Right lobe of liver (tissue), 6 donors: ENCODE data around the gene MPC1L. TPM values are rescaled to one million over a fixed set of nuclear protein-coding genes. Genes with fewer than 3 reads are reported as not detected.

Source experiments
- ATAC-seq, 4 donors: fragments of 200-7000 bp; cut with Tn5 transposase; one replicate each; pipeline ENCODE4 v1.9.1; 2020; ENCODE audit warnings: mild to moderate bottlenecking in 4 of 4, moderate library complexity in 4 of 4
- DNase-seq, 3 donors: peaks; one replicate each; pipeline ENCODE4 v3.0.0-alpha.2; 2020
- H3K27ac ChIP-seq, 3 donors: fragments of 200-600 bp; one replicate each; pipeline ENCODE4 v1.8.0; 2022
- H3K27me3 ChIP-seq, 2 donors: fragments of 200-600 bp; one replicate each; pipeline ENCODE4 v1.8.0; 2022
- H3K36me3 ChIP-seq, 4 donors: fragments of 200-600 bp; sonication (generic) in 1 of 4; one replicate each; pipeline versions ENCODE4 v1.5.1 to v1.8.0; 2017 to 2022; ENCODE audit warnings: control low read depth in 1 of 4
- H3K4me1 ChIP-seq, 4 donors: fragments of 200-600 bp; sonication (generic) in 1 of 4; one replicate each; pipeline versions ENCODE4 v1.5.1 to v1.8.0; 2017 to 2022; ENCODE audit warnings: control low read depth in 1 of 4
- H3K4me3 ChIP-seq, 3 donors: fragments of 200-600 bp; one replicate each; pipeline ENCODE4 v1.8.0; 2022
- H3K9me3 ChIP-seq, 4 donors: fragments of 200-600 bp; sonication (generic) in 1 of 4; one replicate each; pipeline versions ENCODE4 v1.5.1 to v1.8.0; 2017 to 2022; ENCODE audit warnings: control low read depth in 1 of 4
- POLR2A ChIP-seq: fragments of 450-650 bp; IDR thresholded peaks from one replicate; pipeline ENCODE4 v1.6.1; 2017; ENCODE audit warnings: antibody characterized with exemption, mild to moderate bottlenecking
- whole genome bisulfite sequencing: methylation state at CpG from one replicate; pipeline ENCODE4 v1.1.6; 2018; ENCODE audit warnings: low coverage, low lambda C conversion rate; ENCODE audit not compliant: insufficient coverage; ENCODE audit errors: missing lambda C conversion rate; 5-methylcytosine and 5-hydroxymethylcytosine counted together
- intact Hi-C, 2 donors: fragments of 100-400 bp; cut with DNase I; formaldehyde crosslinking; loops; one replicate each; pipeline versions ENCODE4 v1.11.2 to v1.14.1; 2022
- total RNA-seq, 6 experiments: library from RNA; depleted of rRNA in 2 of 6; stranded (reverse); fragments of >200 nt in 2 of 6; fragmentation: NEBNext Ultra II Directional in 3 of 6; extraction: Animal tissue kit (Norgen Biotek cat#: 25700) in 3 of 6; gene quantifications; one replicate each; pipeline versions ENCODE4 v1.1.0 to v1.2.4, GENCODE V29; 2016 to 2023
- TF ChIP-seq, protein P1 (sequence below), 4 donors: fragments of 200-600 bp in 3 of 4; fragments of 450-650 bp in 1 of 4; IDR thresholded peaks; one replicate each; pipeline versions ENCODE4 v1.5.1 to v1.8.0; 2016 to 2022; ENCODE audit warnings: antibody characterized with exemption in 4 of 4, mild to moderate bottlenecking in 2 of 4
- donor health status: DM: no; HTN: yes; CAD: no.
- donor health status: DM: no; HTN: no; CAD: no.
- donor health status: DM: no; HTN: no; CAD: no.
- donor health status: DM: no; HTN: yes; CAD: no.
- donor health status: DM: no; HTN: yes; CAD: no.

MPC1L gene
- total RNA-seq, 6 experiments from 2014 or later, result not detected

DNA sequence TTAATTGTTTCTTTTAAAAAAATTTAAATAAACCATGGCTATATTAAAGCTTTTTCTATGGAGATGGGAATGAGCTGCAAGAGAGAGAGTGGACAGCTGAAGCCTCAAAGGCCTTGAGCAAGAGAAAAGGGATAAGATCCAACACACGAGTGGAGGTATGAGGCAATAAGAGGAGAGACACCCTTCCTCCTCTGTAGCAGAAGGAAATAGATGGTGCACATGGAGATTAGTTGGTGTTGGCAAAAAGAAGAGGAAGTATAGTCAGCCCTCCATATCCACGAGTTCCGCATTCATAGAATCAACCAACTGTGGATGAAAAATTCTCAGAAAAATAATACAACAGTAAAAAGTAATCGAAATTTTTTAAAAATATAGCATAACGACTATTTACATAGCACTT lies 20.9 kb downstream of the MPC1L start:
- no peak for TF ChIP-seq POLR2A
- TF ChIP-seq, protein P1, sequence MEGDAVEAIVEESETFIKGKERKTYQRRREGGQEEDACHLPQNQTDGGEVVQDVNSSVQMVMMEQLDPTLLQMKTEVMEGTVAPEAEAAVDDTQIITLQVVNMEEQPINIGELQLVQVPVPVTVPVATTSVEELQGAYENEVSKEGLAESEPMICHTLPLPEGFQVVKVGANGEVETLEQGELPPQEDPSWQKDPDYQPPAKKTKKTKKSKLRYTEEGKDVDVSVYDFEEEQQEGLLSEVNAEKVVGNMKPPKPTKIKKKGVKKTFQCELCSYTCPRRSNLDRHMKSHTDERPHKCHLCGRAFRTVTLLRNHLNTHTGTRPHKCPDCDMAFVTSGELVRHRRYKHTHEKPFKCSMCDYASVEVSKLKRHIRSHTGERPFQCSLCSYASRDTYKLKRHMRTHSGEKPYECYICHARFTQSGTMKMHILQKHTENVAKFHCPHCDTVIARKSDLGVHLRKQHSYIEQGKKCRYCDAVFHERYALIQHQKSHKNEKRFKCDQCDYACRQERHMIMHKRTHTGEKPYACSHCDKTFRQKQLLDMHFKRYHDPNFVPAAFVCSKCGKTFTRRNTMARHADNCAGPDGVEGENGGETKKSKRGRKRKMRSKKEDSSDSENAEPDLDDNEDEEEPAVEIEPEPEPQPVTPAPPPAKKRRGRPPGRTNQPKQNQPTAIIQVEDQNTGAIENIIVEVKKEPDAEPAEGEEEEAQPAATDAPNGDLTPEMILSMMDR (IDR thresholded peaks at IDR 0.05), result no peak
- 45% methylated on average over 5 of the region's 5 CpGs for WGBS
- H3K36me3 ChIP-seq, result no peaks in the 10 kb centered on the region
- H3K27me3 ChIP-seq, result no peaks in the 10 kb centered on the region
- H3K4me3 ChIP-seq, result peak overlapping the region in 2 of 3 donors; percentile 24 to 42
- peak overlapping the region; percentile 30 to 71 (median 62) for H3K27ac ChIP-seq
- no peak for DNase-seq
- ATAC-seq, result peak in 2 of 4 donors; percentile 5 to 15
- intact Hi-C loops, result no loop called here
- peaks cover 0 to 22% (median 6%) of the 10 kb centered on the region in 4 donors for H3K4me1 ChIP-seq
- H3K9me3 ChIP-seq, result no peaks in the 10 kb centered on the region

DNA sequence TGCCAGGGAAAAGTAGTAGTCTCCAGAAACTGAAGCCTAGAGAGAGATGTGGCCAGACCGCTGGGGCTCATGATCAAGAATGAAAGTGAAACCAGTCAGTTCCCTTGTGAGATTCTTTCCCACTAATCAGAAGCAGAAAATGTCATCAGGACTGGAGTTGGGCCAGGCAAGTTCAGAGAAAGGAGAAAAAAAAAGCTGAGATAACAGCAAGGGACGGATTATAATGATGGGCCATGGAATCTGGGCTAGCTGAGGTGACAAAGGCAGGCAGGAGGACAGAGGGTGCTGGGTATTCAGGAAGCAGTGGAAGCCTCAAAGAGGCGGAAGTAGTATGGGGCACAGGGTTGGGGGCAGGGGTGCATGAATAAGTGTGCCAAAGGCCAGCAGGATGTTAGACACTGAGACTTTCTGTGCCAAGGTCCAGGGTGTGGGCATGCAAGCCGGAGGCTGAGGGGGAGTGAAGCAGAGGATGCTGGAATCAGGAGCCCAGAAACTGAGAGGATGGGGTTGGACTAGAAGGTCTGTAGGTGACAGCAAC lies 21.7 kb downstream of the MPC1L start:
- intact Hi-C loops, result no loop called here

DNA sequence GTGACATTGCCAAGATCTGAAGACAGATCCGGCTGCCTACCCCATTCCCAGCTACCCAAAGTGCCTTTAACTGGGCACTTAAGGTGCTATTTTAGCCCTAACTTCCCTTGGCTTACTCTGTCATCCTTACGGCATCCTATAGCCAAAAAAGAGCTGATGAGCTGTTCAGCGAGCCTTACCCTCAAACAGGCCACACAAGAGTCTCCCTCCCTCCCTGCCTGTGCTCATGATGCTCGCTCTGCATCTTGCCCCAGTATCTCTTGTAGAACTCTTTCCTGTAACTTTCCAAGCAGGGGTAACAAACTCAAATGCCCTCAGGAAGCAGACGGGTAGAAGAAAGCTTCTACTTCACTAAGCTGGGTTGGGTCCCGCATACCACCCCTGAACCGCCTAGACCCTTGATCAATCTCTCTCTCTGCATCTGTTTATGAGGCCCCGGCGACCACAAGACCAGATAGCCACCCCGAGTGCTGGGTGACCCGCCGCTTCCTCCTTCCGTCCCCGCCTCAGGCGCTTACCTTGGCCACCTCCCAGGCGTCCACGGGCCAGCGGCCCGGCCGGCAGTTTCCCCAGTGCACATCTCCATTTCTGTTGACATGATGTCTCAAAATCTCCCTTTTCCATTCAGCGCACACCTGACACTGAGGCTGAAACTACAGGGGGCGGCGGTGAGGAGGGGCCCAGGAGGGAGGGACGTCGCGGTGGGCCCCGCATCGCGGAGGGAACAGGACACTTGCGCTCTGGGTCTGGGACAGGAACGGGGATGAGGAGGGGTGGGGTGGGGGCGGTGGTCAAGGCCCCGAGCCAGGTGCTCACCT lies 23.5 kb downstream of the MPC1L start:
- 15% methylated on average over 30 of the region's 33 CpGs for WGBS
- no peaks in the 10 kb centered on the region for H3K36me3 ChIP-seq
- no peaks in the 10 kb centered on the region for H3K27me3 ChIP-seq
- peak; percentile 40 to 61 (median 60) for ATAC-seq
- intact Hi-C loops, result no loop called here
- H3K9me3 ChIP-seq, result no peaks in the 10 kb centered on the region
- H3K27ac ChIP-seq, result peak overlapping the region; percentile 49 to 82 (median 76)
- H3K4me3 ChIP-seq, result peak overlapping the region; percentile 76 to 85 (median 78)
- TF ChIP-seq, protein P1 (IDR thresholded peaks at IDR 0.05), result no peak
- no peak for TF ChIP-seq POLR2A
- DNase-seq, result peak; percentile 54 to 80 (median 64)
- peaks cover 0 to 22% (median 6%) of the 10 kb centered on the region in 4 donors for H3K4me1 ChIP-seq

More for the DNA sequence above, 21.7 kb downstream of the MPC1L start:
- 5% methylated on average over 4 of the region's 4 CpGs for WGBS
- TF ChIP-seq, protein P1 (IDR thresholded peaks at IDR 0.05), result no peak
- TF ChIP-seq POLR2A, result no peak
- peak; percentile 60 to 67 (median 66) for DNase-seq
- H3K4me3 ChIP-seq, result peak overlapping the region; percentile 24 to 42 (median 29)
- ATAC-seq, result peak; percentile 54 to 74 (median 70)
- H3K4me1 ChIP-seq, result peaks cover 0 to 22% (median 6%) of the 10 kb centered on the region in 4 donors
- no peaks in the 10 kb centered on the region for H3K9me3 ChIP-seq
- H3K36me3 ChIP-seq, result no peaks in the 10 kb centered on the region
- no peaks in the 10 kb centered on the region for H3K27me3 ChIP-seq
- peak overlapping the region; percentile 30 to 71 (median 62) for H3K27ac ChIP-seq

DNA sequence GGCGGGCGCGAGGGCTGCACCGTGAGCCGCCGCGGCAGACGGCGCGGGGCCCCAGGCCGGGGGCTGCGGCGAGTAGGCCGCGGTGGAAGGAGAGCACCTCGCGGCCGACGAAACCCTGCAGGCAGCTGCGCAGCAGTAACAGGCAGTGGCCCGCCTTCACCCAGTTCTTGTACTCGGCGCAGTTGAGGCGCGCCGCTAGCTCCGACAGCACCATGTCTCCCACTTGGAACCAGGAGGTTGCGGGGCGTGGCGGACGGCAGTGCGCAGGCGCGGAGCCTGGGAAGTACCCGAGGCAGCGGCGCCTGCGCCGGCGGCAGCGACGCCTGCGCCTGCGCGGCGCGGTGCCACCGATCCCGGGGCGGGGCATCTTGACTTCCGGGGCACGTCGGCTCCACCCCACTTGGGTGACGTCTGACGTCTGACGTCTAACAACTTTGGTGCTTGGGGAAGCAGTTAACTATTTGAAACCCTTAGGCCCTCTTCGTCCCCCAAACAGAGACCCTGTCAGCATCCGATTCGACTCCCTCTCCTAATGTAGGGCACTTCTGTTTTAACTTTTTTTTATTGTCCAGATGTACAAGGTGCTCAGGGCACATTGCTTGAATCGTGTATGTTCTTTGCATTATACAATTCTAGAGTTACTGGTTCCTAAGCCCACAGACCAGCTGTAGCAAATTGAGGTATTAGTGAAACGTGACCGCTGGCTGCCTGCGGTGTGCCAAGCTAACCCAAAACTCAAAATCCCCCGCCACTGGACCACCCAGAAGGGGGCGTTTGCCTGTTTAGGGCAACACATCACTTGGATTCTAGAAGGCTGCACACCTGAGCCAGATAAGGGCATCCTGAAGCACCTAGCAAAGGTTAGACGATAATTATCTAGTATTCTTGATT lies 24.3 kb downstream of the MPC1L start, which contains the start of gene CXorf38:
TSS of gene CXorf38 (minus strand) at position 255 of the 891 bp plus-strand sequence. CDS start at position 214, 41 bp downstream.
- peak within 1 kb of the TSS; percentile 57 to 82 (median 76) for H3K27ac ChIP-seq
- intact Hi-C loops, result no loop called here

More for the DNA sequence above, 24.3 kb downstream of the MPC1L start, which contains the start of gene CXorf38:
- 21% methylated on average over 11 of the region's 66 CpGs for WGBS
- peak; percentile 70 for TF ChIP-seq POLR2A
- TF ChIP-seq, protein P1 (IDR thresholded peaks at IDR 0.05), result peak in 1 of 4 donors; percentile 5
- H3K4me3 ChIP-seq, result peak within 1 kb of the TSS; percentile 76 to 85 (median 78)
- ATAC-seq, result peak; percentile 61 to 86 (median 80)
- H3K4me1 ChIP-seq, result peaks cover 0 to 22% (median 6%) of the 10 kb centered on the region in 4 donors
- H3K36me3 ChIP-seq, result no peaks in the 10 kb centered on the region
- no peaks in the 10 kb centered on the region for H3K27me3 ChIP-seq
- DNase-seq, result peak; percentile 91 to 96 (median 94)
- H3K9me3 ChIP-seq, result no peaks in the 10 kb centered on the region
